Naive thymus-derived CD4-positive, alpha-beta T cell (primary cell): ENCODE measurements around the gene NPAS3. TPM values are rescaled to one million over a fixed set of nuclear protein-coding genes. Genes with fewer than 3 reads are reported as not detected.

Experiments
- ATAC-seq: fragments of 150-1000 bp; cut with Tn5 transposase; 2 replicates; pipeline ENCODE4 v1.10.0; 2021; ENCODE audit warnings: mild to moderate bottlenecking, moderate library complexity
- CTCF ChIA-PET: fragments of 350-600 bp; sonication (Branson Sonifier 250); formaldehyde crosslinking; loops from one replicate; lab custom pipeline; 2021; ENCODE audit warnings: antibody characterized with exemption; lab: Charles Lee
- POLR2A ChIA-PET: fragments of 350-600 bp; sonication (Branson Sonifier 250); formaldehyde crosslinking; loops from one replicate; lab custom pipeline; 2021; ENCODE audit warnings: antibody characterized with exemption, inconsistent platforms; lab: Charles Lee
- DNase-seq, 9 donors: peaks; one replicate each; pipeline versions ENCODE4 v3.0.0 to v3.0.0-alpha.2; 2020 to 2022; ENCODE audit warnings: mixed read lengths in 1 of 9
- H3K27ac ChIP-seq: one replicate; pipeline ENCODE4 v1.7.0; 2013; ENCODE audit warnings: mild to moderate bottlenecking, low read depth, low read length, moderate library complexity
- H3K27me3 ChIP-seq, 2 donors: one replicate each; pipeline ENCODE4 v1.7.0; 2013; ENCODE audit warnings: low read length in 2 of 2, mild to moderate bottlenecking in 2 of 2, moderate library complexity in 2 of 2; ENCODE audit not compliant: control insufficient read depth in 2 of 2, insufficient read depth in 2 of 2
- H3K36me3 ChIP-seq, 3 experiments: 1 replicate in 2 of 3; 2 replicates in 1 of 3; pipeline ENCODE4 v1.7.0; 2013; ENCODE audit warnings: low read length in 3 of 3, mild to moderate bottlenecking in 3 of 3, moderate library complexity in 1 of 3; ENCODE audit not compliant: insufficient read depth in 3 of 3, control insufficient read depth in 2 of 3
- H3K4me1 ChIP-seq, 2 donors: one replicate each; pipeline ENCODE4 v1.7.0; 2013; ENCODE audit warnings: low read length in 2 of 2, mild to moderate bottlenecking in 2 of 2, moderate library complexity in 1 of 2; ENCODE audit not compliant: control insufficient read depth in 2 of 2, insufficient read depth in 2 of 2
- H3K4me3 ChIP-seq: 2 replicates; pipeline ENCODE4 v1.7.0; 2013; ENCODE audit warnings: mild to moderate bottlenecking, low read length
- H3K9me3 ChIP-seq, 3 experiments: 1 replicate in 2 of 3; 2 replicates in 1 of 3; pipeline ENCODE4 v1.7.0; 2013; ENCODE audit warnings: low read length in 3 of 3; ENCODE audit not compliant: control insufficient read depth in 2 of 3
- H3K27ac Mint-ChIP-seq, 9 donors: one replicate each; pipeline ENCODE4 v1.8.0; 2020 to 2022; ENCODE audit warnings: mixed read lengths in 9 of 9, mild to moderate bottlenecking in 8 of 9, moderate library complexity in 5 of 9, inconsistent platforms in 2 of 9
- H3K27me3 Mint-ChIP-seq, 5 donors: one replicate each; pipeline ENCODE4 v1.8.0; 2021 to 2022; ENCODE audit warnings: mixed read lengths in 5 of 5, mild to moderate bottlenecking in 1 of 5
- H3K36me3 Mint-ChIP-seq, 5 donors: one replicate each; pipeline ENCODE4 v1.8.0; 2020 to 2022; ENCODE audit warnings: mixed read lengths in 5 of 5, mild to moderate bottlenecking in 3 of 5, inconsistent platforms in 1 of 5
- H3K4me1 Mint-ChIP-seq, 7 donors: one replicate each; pipeline ENCODE4 v1.8.0; 2020 to 2022; ENCODE audit warnings: mixed read lengths in 7 of 7, mild to moderate bottlenecking in 3 of 7, inconsistent platforms in 1 of 7
- H3K4me3 Mint-ChIP-seq, 10 donors: one replicate each; pipeline ENCODE4 v1.8.0; 2020 to 2022; ENCODE audit warnings: mild to moderate bottlenecking in 10 of 10, mixed read lengths in 10 of 10, moderate library complexity in 6 of 10, inconsistent platforms in 2 of 10
- H3K9me3 Mint-ChIP-seq, 11 donors: one replicate each; pipeline ENCODE4 v1.8.0; 2020 to 2022; ENCODE audit warnings: mixed read lengths in 11 of 11, mild to moderate bottlenecking in 4 of 11, inconsistent platforms in 1 of 11, moderate library complexity in 1 of 11
- intact Hi-C, 2 donors: fragments of 100-400 bp; cut with micrococcal nuclease; formaldehyde crosslinking; loops; one replicate each; pipeline ENCODE4 v1.15.1; 2023
- polyA plus RNA-seq, 2 donors: library from polyadenylated mRNA; unstranded; fragments of 300-500 nt; fragmentation: Illumina TruSeq; gene quantifications; one replicate each; pipeline ENCODE4 v1.2.3, GENCODE V29; 2021
- total RNA-seq, 6 experiments: library from RNA in 5 of 6; stranded (reverse) in 5 of 6; gene quantifications; 1 replicate in 5 of 6; 2 replicates in 1 of 6; pipeline ENCODE4 v1.2.3 and lab custom pipeline; 2021 to 2026

Gene NPAS3
- total and polyA plus RNA-seq, 7 experiments from 2014 or later = not detected

DNA sequence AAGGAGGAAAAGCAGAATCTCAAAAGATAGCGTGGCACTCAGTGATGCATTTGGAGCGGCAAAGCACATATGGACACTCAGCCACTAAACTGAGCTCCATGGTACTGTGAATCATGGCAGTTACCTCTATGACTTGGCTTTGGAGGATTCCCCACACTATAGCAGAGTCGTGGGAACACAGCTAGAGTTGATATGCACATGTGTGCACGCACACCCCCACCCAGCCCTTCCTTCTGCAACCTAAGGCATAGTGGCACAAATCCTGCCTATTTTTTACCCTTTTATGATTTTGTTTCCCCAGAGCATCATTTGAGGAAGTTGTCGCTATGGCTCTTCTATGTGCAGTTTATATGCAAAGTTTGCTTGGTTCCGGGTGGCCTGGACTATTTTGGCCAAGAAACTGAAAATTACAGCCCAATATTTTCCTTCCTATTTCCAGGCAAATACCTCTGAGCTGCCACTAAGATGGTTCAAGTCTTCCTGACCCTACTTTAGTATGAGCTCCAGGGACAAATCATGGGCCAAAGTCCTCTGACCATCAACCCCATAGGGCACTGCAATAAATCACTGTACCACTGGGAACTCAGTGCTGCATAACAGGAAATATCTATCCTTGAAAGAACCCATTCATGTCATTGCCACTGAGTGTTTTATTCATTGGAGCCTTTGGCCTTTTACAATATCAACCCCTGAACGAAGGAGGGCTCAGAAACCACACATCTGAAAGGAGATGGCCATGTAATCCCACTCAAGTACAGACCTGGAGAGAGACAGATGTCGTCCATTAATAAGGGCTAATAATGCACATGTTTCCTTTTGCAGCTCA, 834.7 kb downstream of the NPAS3 start:
- Mint-ChIP-seq H3K9me3 (no peaks in the 10 kb centered on the region), H3K27me3 (peaks cover 0 to 9% (median 3%) of the 10 kb centered on the region in 5 donors), H3K27ac (no peak overlapping the region), H3K4me3 (no peak overlapping the region), H3K4me1 (no peaks in the 10 kb centered on the region), H3K36me3 (no peaks in the 10 kb centered on the region)
- Histone ChIP-seq H3K9me3 (no peaks in the 10 kb centered on the region), H3K4me1 (no peaks in the 10 kb centered on the region), H3K4me3 (no peak overlapping the region), H3K27me3 (no peaks in the 10 kb centered on the region), H3K27ac (no peak overlapping the region), H3K36me3 (no peaks in the 10 kb centered on the region)
- no peak for DNase-seq
- CTCF ChIA-PET = no interaction called here
- ATAC-seq = no peak
- POLR2A ChIA-PET = no interaction called here
- intact Hi-C loops = no loop called here

DNA sequence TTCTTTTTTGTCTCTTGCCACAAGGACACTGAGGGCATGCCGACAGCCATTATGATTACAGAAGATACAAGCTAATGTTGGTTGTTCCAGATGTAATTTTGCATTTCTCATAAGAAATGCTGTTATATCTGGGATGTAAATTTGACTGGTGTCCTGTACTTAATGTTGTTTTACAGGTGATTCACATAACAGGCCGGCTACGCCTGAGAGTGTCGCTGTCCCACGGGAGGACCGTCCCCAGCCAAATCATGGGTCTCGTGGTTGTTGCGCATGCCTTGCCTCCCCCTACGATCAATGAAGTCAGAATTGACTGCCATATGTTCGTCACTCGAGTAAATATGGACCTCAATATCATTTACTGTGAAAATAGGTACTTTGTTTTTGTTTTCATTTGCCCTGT, 835.5 kb downstream of the NPAS3 start:
- intact Hi-C loops = no loop called here
- no peak overlapping the region for H3K4me3 Mint-ChIP-seq
- POLR2A ChIA-PET = no interaction called here
- Histone ChIP-seq H3K36me3 (no peaks in the 10 kb centered on the region), H3K27ac (no peak overlapping the region), H3K4me1 (no peaks in the 10 kb centered on the region), H3K9me3 (no peaks in the 10 kb centered on the region), H3K4me3 (no peak overlapping the region), H3K27me3 (no peaks in the 10 kb centered on the region)
- ATAC-seq (no peak), DNase-seq (no peak)
- peaks cover 0 to 9% (median 3%) of the 10 kb centered on the region in 5 donors for H3K27me3 Mint-ChIP-seq
- H3K36me3 Mint-ChIP-seq = no peaks in the 10 kb centered on the region
- CTCF ChIA-PET = no interaction called here
- H3K27ac Mint-ChIP-seq = no peak overlapping the region
- no peaks in the 10 kb centered on the region for H3K4me1 Mint-ChIP-seq
- no peaks in the 10 kb centered on the region for H3K9me3 Mint-ChIP-seq

DNA sequence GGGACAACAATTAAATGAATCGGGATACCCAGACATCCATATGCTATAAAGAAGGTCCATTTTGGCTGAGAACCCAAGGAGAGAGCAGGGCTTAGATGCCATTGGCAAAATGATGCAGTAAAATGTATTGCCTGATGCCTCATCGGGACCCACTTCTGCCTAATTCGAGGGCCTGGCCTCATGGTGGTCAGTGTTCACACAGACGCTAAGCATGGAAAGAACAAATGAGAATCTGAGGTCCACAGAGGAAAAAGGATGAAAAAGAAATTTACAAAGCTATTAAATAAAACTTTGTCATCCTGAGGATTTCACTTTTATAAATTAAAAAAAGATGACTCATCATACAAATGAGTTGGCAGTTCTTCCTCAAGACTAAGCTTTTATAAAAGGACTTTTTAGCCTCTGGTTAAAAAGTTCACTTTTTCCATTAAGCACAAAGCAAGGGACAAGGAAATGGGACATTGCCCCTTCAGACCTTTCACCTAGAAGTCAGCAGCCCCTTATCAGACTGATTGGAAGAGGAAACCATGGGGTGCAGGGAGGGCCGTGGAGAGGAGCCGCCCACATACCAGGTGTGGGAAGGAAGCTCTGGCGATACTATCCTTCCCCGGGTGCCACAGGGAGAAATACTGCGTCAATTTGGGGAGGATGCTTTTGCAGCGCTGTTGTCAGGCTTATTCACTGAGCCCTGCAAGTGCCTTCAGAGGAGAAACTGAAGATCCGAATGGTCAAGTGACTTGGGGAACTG, 836.2 kb downstream of the NPAS3 start:
- Mint-ChIP-seq H3K27me3 (peaks cover 0 to 9% (median 3%) of the 10 kb centered on the region in 5 donors), H3K36me3 (no peaks in the 10 kb centered on the region), H3K27ac (no peak overlapping the region), H3K4me3 (no peak overlapping the region), H3K9me3 (no peaks in the 10 kb centered on the region), H3K4me1 (no peaks in the 10 kb centered on the region)
- H3K36me3 ChIP-seq = no peaks in the 10 kb centered on the region
- CTCF ChIA-PET = no interaction called here
- H3K9me3 ChIP-seq = no peaks in the 10 kb centered on the region
- POLR2A ChIA-PET = no interaction called here
- no peak overlapping the region for H3K27ac ChIP-seq
- DNase-seq = no peak
- no peaks in the 10 kb centered on the region for H3K4me1 ChIP-seq
- no peaks in the 10 kb centered on the region for H3K27me3 ChIP-seq
- ATAC-seq = no peak
- intact Hi-C loops = no loop called here
- no peak overlapping the region for H3K4me3 ChIP-seq

DNA sequence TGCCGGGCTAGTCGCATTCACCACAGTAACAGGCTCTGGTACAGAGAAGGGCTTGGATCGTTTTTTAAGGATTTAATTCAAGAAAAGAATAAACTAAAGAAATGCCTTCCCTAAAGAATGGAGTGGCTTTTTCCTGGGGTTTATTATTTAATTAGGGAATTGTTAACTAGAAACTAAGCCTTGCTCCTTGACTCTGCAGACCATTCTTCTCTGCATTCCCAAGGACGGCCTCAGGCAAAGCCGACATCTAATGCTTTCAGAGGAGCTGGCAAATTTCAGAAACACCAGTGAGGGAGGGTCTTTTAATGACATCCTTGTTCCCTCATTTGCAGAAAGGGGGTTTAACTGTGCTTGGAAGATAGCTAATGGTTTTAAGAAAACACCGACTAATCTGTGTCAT, 838.2 kb downstream of the NPAS3 start:
- Mint-ChIP-seq H3K4me3 (no peak overlapping the region), H3K36me3 (no peaks in the 10 kb centered on the region), H3K9me3 (peaks cover 0 to 3% (median 0%) of the 10 kb centered on the region in 11 donors), H3K27ac (no peak overlapping the region), H3K27me3 (peaks cover 0 to 14% (median 5%) of the 10 kb centered on the region in 5 donors), H3K4me1 (no peaks in the 10 kb centered on the region)
- POLR2A ChIA-PET = no interaction called here
- H3K9me3 ChIP-seq = no peaks in the 10 kb centered on the region
- intact Hi-C loops = no loop called here
- no peaks in the 10 kb centered on the region for H3K4me1 ChIP-seq
- CTCF ChIA-PET = no interaction called here
- no peak for DNase-seq
- no peak overlapping the region for H3K4me3 ChIP-seq
- ATAC-seq = no peak
- H3K27ac ChIP-seq = no peak overlapping the region
- H3K36me3 ChIP-seq = no peaks in the 10 kb centered on the region
- no peaks in the 10 kb centered on the region for H3K27me3 ChIP-seq

DNA sequence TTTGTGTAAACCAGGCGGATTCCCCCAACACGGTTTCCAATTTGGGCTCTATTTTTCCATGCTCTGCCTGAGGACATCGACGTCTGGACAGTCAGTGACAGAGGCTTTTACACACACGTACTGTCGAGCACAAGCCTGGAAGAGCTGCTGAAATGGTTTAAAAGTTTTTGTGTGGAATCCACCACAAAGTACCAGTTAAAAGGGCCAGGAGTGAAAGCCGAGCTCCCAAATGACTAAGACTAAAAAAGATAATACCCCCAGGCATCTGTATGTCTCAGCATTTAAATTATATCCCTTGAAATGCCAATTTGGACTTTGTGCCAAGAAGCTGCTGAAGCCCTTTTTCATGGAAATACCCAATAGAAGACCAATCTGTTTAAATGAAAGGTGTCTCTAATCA, 839.0 kb downstream of the NPAS3 start:
- Histone ChIP-seq H3K4me3 (no peak overlapping the region), H3K4me1 (no peaks in the 10 kb centered on the region), H3K9me3 (no peaks in the 10 kb centered on the region), H3K27ac (no peak overlapping the region), H3K27me3 (no peaks in the 10 kb centered on the region), H3K36me3 (no peaks in the 10 kb centered on the region)
- intact Hi-C loops = no loop called here
- Mint-ChIP-seq H3K4me3 (no peak overlapping the region), H3K36me3 (no peaks in the 10 kb centered on the region), H3K27ac (no peak overlapping the region), H3K9me3 (peaks cover 0 to 3% (median 0%) of the 10 kb centered on the region in 11 donors), H3K4me1 (no peaks in the 10 kb centered on the region), H3K27me3 (peaks cover 0 to 8% (median 5%) of the 10 kb centered on the region in 5 donors)
- ChIA-PET CTCF (interaction anchor here (0.6 kb wide), 1 partner anchor 9 kb away, joined by 4 read pairs; no protein-coding TSS in a partner anchor), POLR2A (no interaction called here)
- DNase-seq (no peak), ATAC-seq (no peak)

DNA sequence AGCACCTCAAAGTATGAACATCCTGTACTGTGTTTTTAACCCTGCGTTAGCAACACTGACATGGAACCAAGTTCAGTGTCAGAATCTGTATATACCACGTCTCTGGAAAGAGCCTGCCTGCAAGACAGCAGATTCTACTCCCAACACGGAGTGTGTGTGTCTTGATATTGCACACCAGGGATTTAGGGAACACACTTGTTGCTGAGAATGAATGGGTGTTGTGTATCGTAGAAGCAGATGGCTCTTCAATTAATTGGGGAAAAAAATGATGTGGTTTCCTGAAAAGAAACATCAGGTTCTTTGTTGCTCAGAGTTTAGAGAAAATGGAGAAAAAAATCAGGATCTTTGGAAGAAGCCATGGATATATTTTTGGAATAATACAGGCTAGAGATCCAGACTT, 841.4 kb downstream of the NPAS3 start:
- no peaks in the 10 kb centered on the region for H3K9me3 ChIP-seq
- no peak for ATAC-seq
- Mint-ChIP-seq H3K27ac (no peak overlapping the region), H3K9me3 (peaks cover 0 to 3% (median 0%) of the 10 kb centered on the region in 11 donors), H3K27me3 (peaks cover 4 to 14% (median 6%) of the 10 kb centered on the region in 5 donors), H3K4me1 (no peaks in the 10 kb centered on the region), H3K36me3 (no peaks in the 10 kb centered on the region), H3K4me3 (no peak overlapping the region)
- intact Hi-C loops = no loop called here
- POLR2A ChIA-PET = no interaction called here
- H3K27me3 ChIP-seq = no peaks in the 10 kb centered on the region
- H3K27ac ChIP-seq = no peak overlapping the region
- H3K36me3 ChIP-seq = no peaks in the 10 kb centered on the region
- no peaks in the 10 kb centered on the region for H3K4me1 ChIP-seq
- H3K4me3 ChIP-seq = no peak overlapping the region
- CTCF ChIA-PET = no interaction called here
- no peak for DNase-seq
